GM18502 (cell line): ENCODE results near the gene STAB1.

Experiments used
- ATAC-seq: cut with Tn5 transposase; IDR thresholded peaks from one replicate; pipeline ENCODE4 v1.9.1; 2021; ENCODE audit warnings: mild to moderate bottlenecking; ENCODE audit not compliant: unreplicated experiment, poor library complexity

The STAB1 gene

DNA sequence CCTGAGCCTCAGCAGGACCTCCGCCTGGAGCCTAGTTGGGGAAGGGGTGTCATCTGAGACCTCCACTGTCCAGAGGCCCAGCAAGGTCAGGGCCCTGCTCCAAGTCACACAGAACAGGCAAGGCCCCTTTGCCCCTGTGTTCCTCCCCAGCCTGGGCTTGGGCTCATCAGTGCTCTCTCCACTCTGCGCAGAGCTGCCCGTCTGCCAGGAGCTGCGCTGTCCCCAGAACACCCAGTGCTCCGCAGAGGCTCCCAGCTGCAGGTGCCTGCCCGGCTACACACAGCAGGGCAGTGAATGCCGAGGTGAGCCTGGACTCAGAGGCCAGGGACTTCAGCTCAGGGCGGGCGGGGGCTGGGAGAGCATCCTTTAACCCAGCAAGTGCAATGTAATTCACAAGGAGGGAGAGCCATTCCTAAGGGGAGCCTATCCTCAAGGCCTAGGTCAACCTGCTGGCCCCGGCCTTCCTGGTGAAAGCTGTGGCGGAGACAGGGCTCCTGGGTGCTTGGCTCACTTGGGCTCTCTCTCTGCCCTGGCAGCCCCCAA lies 7.7 kb downstream of the STAB1 start:
- no peak for ATAC-seq

- ATAC-seq = no peak
Measured at GRCh38 chr3:52503788-52504424, 8.8 kb downstream of the STAB1 start.

- ATAC-seq = no peak
Measured at GRCh38 chr3:52504977-52505376, 9.8 kb downstream of the STAB1 start.

GRCh38 chr3:52506266-52506966 lies 11.3 kb downstream of the STAB1 start:
- ATAC-seq = no peak

- no peak for ATAC-seq
Measured at GRCh38 chr3:52507359-52507758, 12.2 kb downstream of the STAB1 start.

DNA sequence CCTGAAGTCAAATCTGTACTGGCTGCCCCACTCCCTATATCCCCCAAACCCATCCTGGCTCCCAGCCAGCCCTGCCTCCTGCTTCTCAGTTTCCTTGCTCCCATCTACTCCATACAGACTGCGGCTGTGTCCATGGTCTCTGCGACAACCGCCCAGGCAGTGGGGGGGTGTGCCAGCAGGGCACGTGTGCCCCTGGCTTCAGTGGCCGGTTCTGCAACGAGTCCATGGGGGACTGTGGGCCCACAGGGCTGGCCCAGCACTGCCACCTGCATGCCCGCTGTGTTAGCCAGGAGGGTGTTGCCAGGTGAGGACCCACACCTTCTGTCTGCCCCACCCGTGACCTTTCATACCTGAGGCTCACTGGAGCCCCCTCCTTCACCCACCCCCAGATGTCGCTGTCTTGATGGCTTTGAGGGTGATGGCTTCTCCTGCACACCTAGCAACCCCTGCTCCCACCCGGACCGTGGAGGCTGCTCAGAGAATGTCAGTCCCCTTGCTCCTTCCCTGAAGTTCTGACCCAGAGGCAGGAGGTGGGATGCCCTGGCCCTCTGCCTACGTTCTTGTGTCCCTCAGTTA lies 14.7 kb downstream of the STAB1 start:
- no peak for ATAC-seq

DNA sequence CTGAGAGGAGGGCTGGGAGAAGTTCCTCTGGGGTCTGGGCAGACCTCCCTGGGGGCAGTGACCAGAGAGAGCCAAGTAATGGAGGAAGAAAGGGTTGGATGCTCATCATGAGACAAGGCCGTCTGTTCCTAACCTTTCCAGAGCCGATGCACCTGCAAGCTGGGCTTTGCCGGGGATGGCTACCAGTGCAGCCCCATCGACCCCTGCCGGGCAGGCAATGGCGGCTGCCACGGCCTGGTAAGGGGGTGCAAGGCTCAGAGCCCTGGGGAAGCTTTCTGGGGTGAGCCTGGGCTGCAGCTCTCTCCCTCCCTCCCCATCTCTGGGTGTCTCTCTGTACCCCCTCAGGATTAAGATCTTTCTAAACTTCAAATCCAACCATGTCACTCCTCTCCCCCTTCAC lies 16.4 kb downstream of the STAB1 start:
- no peak for ATAC-seq

DNA sequence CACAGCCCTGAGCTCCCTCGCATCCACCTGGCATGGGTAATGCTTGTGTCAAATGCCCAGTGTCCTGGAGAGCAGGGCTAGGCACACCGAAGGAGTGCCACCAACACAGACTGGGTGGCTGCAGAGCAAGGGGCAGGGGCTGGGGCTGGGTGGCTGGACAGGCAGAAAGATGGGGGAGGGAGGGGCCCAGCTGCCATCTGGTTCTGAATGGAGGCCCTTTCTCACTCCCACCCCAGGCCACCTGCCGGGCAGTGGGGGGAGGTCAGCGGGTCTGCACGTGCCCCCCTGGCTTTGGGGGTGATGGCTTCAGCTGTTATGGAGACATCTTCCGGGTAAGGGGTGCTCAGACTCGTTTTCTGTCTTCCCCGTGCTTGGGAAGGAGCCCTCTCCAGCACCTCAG lies 17.0 kb downstream of the STAB1 start:
- ATAC-seq = no peak

DNA sequence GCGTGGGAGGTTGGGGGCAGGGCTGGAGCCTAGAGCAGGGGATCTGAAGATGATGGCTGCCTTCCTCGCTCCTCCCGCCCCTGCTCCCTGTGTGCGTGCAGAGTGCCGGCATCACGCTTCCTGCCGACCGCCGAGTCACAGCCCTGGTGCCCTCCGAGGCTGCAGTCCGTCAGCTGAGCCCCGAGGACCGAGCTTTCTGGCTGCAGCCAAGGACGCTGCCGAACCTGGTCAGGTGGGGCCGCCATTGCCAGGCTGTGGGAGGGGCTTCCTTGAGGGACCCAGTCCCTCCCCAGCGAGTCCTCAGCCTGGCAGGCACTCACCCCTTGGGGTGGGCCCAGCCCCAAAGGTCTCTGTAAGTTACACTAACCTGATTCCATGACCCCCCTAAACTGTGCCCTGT lies 17.6 kb downstream of the STAB1 start:
- ATAC-seq = no peak

- no peak for ATAC-seq
Measured at GRCh38 chr3:52513281-52513680, 18.1 kb downstream of the STAB1 start.

- no peak for ATAC-seq
Measured at GRCh38 chr3:52514576-52514975, 19.4 kb downstream of the STAB1 start.

GRCh38 chr3:52515192-52515591 lies 20.1 kb downstream of the STAB1 start:
- ATAC-seq = no peak

DNA sequence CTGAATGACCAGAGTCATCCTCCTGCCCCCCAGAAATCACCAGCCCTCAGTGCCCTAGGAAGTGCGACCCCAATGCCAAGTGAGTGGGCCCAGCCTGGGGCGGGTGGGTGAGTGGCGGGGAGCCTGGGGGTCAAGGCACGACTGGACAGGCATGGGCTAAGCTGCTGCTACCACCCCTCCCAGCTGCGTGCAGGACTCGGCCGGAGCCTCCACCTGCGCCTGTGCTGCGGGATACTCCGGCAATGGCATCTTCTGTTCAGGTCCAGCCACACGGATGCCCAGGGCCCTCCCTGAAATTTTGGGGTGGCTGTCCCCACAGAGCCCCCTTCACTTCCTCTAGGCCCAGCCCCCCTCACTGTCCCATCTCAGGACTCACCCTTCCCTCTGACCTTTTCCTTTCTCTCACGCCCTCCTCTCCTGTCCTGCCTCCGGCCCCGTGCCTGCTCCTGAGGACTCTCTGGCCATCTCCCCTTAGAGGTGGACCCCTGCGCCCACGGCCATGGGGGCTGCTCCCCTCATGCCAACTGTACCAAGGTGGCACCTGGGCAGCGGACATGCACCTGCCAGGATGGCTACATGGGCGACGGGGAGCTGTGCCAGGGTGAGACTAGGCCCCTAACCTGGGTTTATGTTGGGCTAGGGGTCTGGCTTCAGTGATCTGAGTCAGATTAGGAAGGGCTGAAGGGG lies 21.5 kb downstream of the STAB1 start:
- ATAC-seq = no peak

DNA sequence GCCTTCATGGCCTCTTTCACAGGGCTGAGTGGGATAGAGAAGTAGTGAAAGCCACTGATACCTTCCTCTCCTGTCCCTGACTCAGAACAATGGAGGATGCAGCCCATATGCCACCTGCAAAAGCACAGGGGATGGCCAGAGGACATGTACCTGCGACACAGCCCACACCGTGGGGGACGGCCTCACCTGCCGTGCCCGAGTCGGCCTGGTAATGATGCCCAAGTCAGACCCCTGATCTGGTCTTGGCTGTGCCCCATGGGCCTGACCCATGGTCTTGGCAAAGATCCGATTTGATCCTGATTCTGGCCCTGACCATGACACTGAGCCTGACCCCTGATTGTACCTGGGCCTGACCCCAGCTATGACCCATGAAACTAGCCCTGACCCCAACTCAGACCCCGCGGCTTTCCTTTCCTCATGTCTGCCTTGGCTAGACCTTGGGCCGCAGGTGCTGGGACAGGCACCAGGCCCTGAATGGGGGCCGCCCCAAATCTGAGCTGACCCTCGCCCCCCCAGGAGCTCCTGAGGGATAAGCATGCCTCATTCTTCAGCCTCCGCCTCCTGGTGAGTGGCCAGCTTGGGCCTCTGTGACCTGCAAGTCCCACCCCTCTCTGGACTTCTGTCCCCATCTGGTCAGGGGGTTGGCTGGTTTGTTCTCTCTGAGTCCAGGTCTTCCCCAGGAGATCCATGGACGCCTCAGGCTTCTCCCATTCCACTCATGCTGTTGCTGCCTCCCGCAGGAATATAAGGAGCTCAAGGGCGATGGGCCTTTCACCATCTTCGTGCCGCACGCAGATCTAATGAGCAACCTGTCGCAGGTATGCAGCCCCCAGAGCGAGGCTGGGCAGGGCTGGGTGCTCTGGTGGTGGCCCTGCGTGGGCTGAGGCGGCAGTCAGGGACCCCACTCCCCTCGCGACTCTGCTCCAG lies 22.9 kb downstream of the STAB1 start:
- ATAC-seq = no peak

- ATAC-seq = no peak
Measured at GRCh38 chr3:52518723-52519444, 23.7 kb downstream of the STAB1 start.

- no peak for ATAC-seq
Measured at GRCh38 chr3:52519445-52520140, 24.5 kb downstream of the STAB1 start.

GRCh38 chr3:52520141-52520667 lies 25.1 kb downstream of the STAB1 start:
- ATAC-seq = no peak

DNA sequence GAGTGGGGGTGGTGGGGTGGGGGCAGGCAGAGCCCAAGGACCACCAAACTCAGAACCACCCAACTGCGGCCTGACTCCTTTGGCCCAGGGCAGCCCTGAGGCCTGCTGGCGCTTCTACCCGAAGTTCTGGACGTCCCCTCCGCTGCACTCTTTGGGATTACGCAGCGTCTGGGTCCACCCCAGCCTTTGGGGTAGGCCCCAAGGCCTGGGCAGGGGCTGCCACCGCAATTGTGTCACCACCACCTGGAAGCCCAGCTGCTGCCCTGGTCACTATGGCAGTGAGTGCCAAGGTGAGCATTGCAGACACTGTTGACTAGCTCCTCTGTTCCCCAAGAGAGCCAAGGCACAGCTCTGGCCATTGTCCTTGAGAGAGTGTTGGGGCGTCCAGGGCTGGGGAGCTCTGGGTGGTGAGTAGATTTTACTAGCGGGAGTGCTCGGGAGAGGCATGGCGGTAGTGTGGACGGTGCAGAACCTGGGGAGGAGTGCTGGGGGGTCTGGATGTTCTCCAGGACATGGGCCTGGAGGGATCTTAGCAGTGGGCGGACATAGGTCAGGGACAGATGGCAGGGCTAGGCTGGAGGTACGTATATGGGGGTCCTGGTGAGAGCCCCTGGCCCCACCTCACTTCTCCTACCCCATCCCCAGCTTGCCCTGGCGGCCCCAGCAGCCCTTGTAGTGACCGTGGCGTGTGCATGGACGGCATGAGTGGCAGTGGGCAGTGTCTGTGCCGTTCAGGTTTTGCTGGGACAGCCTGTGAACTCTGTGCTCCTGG lies 25.8 kb downstream of the STAB1 start:
- ATAC-seq = no peak
